ENCODE data around the gene FAM219A.

FAM219A gene

GRCh38 chr9:34403554-34404380, 54.6 kb downstream of the FAM219A start:
- no peak overlapping the region for H3K4me3 ChIP-seq (ENCODE audit: low read depth, low read length)
- TF ChIP-seq, protein P1, sequence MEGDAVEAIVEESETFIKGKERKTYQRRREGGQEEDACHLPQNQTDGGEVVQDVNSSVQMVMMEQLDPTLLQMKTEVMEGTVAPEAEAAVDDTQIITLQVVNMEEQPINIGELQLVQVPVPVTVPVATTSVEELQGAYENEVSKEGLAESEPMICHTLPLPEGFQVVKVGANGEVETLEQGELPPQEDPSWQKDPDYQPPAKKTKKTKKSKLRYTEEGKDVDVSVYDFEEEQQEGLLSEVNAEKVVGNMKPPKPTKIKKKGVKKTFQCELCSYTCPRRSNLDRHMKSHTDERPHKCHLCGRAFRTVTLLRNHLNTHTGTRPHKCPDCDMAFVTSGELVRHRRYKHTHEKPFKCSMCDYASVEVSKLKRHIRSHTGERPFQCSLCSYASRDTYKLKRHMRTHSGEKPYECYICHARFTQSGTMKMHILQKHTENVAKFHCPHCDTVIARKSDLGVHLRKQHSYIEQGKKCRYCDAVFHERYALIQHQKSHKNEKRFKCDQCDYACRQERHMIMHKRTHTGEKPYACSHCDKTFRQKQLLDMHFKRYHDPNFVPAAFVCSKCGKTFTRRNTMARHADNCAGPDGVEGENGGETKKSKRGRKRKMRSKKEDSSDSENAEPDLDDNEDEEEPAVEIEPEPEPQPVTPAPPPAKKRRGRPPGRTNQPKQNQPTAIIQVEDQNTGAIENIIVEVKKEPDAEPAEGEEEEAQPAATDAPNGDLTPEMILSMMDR (IDR thresholded peaks at IDR 0.05; ENCODE audit: insufficient read depth, low read depth, low read length, missing control alignments): peak; percentile 96
- DNase-seq (ENCODE audit: low read depth): peak; percentile 48

- no peak for DNase-seq (ENCODE audit: low read depth)
- H3K4me3 ChIP-seq (ENCODE audit: low read depth, low read length): no peak overlapping the region
- TF ChIP-seq, protein P1 (IDR thresholded peaks at IDR 0.05; ENCODE audit: insufficient read depth, low read depth, low read length, missing control alignments): no peak
These were observed 57.4 kb downstream of the FAM219A start for GRCh38 chr9:34400686-34401602.

- TF ChIP-seq, protein P1 (IDR thresholded peaks at IDR 0.05; ENCODE audit: insufficient read depth, low read depth, low read length, missing control alignments): no peak
- no peak for DNase-seq (ENCODE audit: low read depth)
- no peak overlapping the region for H3K4me3 ChIP-seq (ENCODE audit: low read depth, low read length)
These were observed 58.1 kb downstream of the FAM219A start for GRCh38 chr9:34400275-34400674.

GRCh38 chr9:34399729-34400128, 58.6 kb downstream of the FAM219A start:
- TF ChIP-seq, protein P1 (IDR thresholded peaks at IDR 0.05; ENCODE audit: insufficient read depth, low read depth, low read length, missing control alignments): no peak
- DNase-seq (ENCODE audit: low read depth): no peak

DNA sequence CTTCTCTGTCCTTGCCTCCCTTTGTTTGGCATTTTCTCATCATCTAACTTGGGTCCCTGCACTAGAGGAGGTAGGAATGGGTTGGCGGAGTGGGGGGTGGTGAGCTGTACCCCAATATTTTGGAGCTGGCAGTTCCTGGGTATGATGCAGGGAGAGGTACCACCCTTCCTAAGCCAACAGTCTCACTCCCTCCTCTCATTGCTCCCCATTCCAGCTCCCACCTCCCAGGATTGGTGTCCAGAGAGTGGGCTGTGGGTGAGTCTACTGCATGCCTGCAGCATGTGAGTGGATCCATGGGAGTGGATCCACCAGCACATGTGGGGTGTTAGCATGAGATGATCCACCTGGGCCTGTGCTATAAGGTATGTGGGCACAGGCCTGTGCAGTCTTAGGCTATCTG, 59.5 kb downstream of the FAM219A start:
- no peak for DNase-seq (ENCODE audit: low read depth)
- TF ChIP-seq, protein P1 (IDR thresholded peaks at IDR 0.05; ENCODE audit: insufficient read depth, low read depth, low read length, missing control alignments): no peak
- no peak overlapping the region for H3K4me3 ChIP-seq (ENCODE audit: low read depth, low read length)

More at GRCh38 chr9:34399729-34400128, 58.6 kb downstream of the FAM219A start:
- no peak overlapping the region for H3K4me3 ChIP-seq (ENCODE audit: low read depth, low read length)

- H3K4me3 ChIP-seq (ENCODE audit: low read depth, low read length): no peak overlapping the region
- TF ChIP-seq, protein P1 (IDR thresholded peaks at IDR 0.05; ENCODE audit: insufficient read depth, low read depth, low read length, missing control alignments): no peak
- no peak for DNase-seq (ENCODE audit: low read depth)
These were observed 61.8 kb downstream of the FAM219A start for GRCh38 chr9:34396276-34397214.

Data from GM12865 (cell line).